GM21723 (cell line): ENCODE results near the gene JARID2.
A peak's percentile ranks its signal among the peaks of the same experiment; 100 is the strongest.

ENCODE experiments used
- ATAC-seq: cut with Tn5 transposase; IDR thresholded peaks from one replicate; pipeline ENCODE4 v1.9.1; 2021; ENCODE audit warnings: mild to moderate bottlenecking, moderate library complexity; ENCODE audit not compliant: unreplicated experiment

Gene JARID2

DNA sequence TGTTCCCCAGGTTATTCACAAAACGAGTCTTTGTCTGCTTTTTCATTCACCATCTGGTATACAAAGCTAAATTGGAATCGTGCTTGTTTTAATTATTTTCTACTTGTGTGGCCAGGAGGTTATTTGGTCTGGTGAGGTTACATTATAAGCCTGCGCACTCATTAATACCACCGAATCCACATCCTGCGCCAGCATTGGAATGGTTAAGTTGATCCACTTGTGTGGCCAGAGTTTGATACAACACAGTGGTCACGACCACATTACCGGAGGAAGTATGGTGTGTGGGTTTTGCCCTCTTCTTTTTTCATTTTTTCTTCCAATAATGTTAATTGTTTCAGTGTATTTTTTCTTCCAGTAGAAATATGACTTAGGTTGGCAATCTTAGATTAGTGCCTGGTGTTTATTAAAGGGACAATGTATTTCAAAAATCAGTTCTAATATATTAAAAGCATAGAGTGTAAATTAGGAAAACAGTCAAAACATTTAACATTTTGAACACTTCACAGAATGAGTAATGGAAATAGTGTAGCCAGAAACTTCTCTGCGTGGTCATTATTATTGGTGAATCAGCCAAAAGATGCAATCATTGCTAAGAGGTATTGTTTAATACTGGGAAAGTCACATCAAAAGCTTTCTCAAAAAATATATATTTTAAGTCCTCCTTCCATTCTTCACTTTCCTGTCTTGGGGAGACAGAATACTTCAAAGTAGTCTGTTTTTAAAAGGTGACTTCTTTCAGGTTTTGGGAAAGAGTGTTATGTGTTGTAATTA lies 84.5 kb downstream of the JARID2 start:
- no peak for ATAC-seq

DNA sequence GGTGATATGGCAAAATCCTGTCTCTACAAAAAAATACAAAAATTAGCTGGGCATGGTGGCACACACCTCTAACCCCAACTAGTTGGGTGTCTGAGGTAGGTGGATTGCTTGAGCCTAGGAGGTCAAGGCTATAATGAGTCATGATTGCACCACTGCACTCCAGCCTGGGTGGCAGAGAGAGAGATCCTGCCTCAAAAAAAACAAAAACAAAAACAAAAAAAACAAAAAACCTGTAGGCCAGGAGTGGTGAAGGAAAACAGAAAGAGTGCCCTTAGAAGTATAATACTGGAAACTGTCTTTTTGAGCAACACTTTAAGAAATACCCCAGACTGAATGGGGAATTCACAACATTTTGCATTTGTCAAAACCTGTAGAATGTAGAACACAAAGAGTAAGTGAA lies 85.3 kb downstream of the JARID2 start:
- no peak for ATAC-seq

DNA sequence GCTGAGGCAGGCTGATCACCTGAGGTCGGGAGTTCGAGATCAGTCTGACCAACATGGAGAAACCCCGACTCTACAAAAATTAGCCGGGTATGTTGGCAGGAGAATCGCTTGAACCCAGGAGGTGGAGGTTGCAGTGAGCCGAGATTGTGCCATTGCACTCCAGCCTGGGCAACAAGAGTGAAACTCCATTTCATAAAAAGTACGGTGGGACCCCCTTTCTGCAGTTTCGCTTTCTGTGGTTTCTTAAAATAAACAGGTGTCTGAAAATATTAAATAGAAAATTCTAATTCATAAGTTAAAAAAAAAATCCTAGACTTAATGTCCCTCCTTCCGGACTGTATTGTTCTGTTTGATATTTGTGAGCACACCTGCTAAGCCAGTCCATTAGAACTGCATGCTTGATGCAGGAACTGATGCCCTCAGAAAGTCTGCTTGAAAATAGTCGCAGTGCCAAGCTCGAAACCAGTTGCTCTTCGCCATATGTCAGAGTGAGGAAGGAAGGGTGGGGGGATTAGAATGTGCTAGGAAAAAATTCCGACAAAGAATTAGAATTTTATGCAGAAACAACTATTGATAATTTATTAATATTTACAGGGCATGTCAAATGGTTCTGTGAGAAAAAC lies 85.9 kb downstream of the JARID2 start:
- ATAC-seq = no peak

DNA sequence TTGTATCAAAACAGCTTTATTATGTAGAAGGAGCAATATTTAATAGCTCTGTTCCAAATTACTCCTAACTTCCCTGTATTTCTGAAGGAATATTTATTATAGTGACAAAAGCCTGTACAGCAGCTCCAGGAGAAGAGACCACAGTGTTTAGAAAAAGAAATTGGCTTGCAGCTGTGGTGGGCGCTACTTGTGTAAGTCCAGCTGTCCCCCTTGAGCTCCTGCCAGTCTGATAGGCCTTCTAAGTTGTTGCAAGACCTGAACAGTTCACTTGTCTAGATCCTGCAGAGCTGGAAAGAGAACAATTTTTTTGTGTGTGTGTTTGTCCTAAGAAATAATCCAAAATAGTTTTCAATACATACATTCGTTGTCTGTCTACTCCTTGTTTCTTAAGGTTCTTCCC lies 86.6 kb downstream of the JARID2 start:
- ATAC-seq = no peak

DNA sequence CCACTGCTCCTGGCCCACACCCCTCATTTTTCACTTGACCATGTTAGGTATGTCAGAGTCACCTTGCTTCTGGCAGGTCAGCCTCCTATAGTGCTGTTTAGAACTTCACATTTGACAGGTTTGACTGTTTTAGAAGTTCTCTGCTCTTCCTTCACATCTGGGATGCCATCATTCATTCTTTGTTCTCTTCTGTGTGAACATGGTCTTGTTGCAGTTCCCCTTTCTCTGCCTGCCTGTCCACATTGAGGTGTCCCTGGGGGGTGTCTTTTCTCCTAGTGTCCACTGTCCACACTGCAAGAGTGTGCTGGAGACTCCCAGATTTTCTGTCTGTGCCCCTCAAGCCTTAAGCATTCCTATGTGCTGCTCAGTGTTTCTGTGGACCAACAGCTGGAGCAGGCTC lies 89.5 kb downstream of the JARID2 start:
- no peak for ATAC-seq

DNA sequence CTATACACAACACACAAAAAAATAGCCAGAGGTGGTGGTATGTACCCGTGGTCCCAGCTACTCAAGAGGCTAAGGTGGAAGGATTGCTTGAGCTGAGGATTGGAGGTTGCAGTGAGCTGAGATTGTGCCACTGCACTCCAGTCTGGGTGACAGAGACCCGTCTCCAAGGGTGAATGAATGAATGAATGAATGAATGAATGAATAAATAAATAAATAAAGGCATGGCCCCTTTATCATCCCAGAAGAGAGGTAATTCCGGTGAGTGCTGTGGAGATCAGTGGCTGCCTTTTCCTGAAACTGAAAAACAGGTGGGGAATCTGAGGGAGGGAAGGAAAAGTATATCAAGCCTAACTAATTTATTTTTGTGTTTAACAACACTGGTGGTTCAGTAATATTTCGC lies 90.0 kb downstream of the JARID2 start:
- ATAC-seq = no peak

DNA sequence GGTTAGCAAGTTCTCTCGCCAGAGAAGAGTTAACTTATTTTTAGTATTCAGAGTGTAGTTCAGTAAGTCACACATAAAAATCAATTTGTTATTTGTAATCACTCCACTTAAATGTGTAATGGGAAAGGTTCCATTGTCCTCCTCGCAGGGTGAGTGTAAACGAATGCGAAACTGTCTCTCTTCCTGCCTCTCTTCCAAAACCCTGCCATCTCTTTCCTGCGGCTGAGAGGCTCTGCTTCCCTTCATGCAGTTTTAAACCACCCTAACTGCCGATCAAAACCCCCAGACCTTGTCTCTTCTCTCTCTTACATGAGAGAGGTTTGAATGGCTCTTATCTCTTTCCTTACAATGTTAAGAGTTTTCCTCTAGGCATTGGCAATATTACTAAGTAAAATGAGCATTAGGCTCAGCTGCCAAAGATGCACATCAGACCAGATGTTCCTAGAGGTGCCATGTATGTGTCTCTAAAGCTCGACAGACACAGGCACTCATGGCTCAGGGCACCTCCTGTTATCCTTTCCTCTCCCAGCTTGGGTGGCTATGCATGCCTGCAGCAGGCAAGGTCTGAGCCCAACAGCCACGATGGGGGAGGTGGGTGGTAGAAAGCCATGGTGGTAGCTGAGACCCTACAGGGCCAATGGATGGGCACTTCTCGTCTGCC lies 91.2 kb downstream of the JARID2 start:
- no peak for ATAC-seq

DNA sequence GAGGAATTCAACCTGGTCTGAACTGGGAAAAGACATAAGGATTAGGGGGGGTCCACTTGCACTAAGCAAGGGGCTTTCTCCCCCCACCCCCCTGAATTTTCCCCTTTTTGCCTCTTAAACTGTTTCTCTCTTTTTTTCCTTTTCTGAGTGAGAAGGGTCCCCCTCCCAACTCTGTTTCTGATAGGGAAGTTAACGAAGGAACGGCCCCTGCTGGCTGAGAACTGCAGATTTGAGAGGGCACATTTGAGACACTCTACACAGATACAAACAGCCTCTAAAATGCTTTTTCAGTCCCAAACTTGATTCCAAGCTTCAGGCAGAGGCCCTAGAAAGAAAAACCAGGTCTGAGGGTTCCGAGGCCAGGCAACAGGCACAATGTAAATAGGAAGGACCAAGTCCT lies 91.7 kb downstream of the JARID2 start:
- ATAC-seq = no peak

DNA sequence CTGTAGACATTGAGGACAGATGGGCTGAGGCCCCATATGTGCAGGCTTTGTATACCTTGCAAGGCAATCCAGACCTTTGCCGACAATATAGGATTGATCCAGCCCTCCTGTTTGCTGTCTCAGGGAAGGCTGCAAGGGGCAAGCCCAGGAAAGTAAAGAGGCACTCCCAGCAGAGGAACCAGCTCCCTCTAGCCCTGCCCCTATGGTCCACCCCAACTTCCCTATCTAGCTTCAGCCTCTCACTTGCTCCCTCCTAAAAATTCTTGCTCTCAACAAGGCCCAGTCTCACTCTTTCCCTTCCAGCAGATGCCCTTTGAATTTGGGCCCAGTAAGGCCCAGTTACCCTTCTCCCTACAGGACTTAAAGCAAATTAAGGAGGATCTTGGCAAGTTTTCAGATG lies 92.6 kb downstream of the JARID2 start:
- ATAC-seq = no peak

DNA sequence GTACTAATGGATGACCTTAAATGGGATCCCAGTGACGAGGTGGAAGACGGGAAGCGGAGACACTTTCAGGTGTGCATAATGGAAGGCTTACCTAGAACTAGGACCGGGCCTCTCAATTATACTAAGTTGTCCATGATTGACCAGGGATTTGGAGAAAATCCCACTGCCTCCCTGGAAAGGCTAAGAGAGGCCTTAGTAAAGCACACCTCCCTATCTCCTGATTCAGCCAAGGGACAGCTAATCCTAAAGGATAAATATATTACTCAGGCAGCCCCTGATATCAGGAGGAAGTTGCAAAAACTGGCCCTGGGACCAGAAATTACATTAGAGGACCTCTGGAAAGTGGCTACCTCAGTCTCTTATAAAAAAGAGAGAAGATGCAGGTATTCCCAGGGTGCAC lies 93.2 kb downstream of the JARID2 start:
- ATAC-seq = no peak

DNA sequence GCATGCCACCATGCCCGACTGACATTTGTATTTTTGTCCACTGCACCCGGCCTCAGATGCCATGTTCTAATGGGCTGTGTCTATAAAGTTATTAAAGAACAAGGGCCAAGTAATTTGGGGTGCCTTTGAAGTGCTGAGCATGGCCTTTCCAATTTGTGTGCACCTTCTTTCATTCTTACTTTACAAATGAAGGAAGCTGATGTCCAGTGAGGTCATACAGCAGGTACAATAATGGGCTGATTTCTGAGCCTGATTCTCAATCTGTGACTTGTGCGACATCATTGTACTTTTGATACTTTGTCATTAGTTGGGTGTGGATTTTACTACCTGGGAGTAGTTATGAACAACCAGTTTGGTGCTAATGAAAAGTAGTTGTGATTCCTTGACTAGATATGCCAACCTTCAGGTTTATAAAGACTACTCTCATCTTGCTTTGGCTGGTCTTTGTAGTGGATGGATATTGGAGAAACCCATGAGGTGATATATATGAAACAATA lies 94.3 kb downstream of the JARID2 start:
- ATAC-seq = no peak

DNA sequence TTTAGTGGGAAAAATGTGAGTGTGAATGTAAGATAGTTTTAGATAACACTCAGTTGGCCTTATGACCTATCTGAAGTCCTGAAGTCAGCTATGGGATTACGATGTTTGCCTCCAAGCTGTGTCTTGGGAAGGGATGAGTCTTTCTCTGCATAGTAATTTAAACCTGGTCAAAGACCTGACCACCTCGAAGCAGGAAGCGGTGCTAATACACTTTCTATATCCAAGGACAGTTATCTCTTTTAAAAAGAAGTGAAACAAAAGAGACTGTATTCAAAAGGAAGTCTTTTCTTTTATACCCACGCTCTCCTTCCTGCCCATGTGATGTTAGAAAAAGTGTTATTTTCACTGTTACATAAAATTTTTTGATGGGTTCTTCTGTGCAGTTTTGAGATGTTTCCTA lies 94.9 kb downstream of the JARID2 start:
- ATAC-seq = peak; percentile 62

DNA sequence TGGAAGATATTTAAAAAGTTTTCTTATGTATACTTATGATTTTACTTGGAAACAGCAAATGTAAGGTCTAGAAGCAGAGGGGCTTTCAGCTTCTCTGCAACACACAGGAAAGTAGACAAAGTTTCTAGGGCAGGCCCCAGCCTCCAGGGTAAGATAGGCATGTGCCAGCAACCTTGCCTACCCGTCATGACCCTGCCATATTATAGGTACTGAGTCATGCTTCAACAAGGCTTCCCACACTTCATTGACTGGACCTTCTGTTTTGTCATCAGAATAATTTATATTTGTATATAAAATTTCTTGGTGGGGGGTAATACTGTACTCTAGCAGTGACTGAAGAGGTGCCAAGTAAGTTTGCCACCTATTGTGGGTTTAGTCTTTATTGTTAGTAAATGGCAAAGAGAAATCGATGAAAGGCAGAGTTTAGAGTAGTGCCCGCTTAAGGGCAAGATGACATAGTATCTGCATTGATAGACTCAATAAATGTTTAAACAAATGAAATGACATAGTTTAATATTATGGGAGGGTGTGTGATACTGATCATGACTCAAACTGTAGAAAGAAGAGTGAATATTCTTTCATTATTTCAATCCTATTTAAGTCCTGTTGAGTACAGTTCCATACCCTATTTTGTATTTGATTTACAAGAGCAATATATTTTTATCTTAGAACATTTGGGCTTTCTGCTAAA lies 95.6 kb downstream of the JARID2 start:
- no peak for ATAC-seq

DNA sequence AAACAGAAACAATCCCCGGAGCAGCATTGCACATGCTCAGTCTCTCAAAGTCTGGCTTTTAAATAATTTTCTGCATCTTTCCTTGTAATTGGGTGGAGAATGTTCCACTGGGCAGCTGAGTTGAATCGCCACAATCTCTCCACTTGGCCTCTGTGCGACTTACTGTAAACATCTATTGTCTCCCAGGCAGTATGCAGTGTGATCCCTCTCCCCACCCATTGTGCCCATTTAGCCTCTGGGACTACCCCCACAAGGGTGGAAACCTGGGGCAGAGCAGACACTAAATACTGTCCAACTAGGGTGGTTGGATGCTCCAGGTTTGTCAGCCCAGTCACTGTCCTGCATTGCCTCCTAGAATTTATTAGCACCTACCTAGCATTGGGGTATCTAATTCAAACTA lies 96.2 kb downstream of the JARID2 start:
- ATAC-seq = no peak

DNA sequence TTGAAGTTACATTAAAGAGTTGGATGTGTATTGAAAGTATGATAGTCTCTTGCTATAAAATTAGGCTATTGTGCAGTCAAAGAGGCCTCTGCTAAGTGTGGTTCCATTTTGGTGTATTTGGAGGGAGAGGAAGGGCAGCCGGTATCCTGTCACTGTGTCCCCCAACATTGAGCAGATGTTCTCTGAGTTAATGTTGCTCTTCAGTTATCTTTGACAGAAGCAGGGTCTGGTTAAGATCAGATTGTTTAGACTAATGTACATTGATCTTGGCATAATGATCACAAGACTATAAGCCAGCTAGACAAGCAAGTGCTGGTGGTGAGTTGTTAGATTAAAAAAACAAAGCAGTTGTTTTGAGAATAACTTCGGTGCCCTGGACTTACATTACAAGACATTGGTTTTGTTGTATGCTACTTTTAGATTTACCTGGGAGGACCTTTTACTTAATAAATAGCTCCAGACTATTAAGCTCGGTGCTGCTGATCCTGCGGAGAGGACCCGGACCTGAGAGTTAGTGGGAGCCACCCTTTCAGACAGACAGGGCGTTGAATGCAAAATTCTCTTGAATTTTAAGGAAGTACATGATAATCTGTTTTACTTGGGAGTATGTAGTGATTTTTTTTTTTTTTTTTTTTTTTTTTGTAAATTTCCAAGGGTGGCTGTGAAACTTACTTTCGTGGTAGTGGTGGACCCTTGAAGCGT lies 97.8 kb downstream of the JARID2 start:
- ATAC-seq = no peak

DNA sequence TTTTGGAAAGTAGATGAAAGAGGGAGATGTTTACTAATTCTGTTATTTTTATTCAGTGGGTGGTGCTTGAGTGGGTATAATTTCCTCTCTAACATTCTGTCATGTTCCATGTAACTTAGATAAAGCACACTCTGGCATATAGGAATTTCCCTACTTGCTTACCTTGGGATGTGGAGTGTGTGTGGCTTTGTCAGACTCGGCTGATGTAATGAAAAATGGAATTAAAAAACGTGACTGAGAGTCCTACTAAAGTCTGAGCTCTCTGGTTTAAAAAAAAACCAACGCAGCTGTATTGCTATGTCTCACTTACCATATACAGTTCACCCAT lies 98.3 kb downstream of the JARID2 start:
- ATAC-seq = no peak

DNA sequence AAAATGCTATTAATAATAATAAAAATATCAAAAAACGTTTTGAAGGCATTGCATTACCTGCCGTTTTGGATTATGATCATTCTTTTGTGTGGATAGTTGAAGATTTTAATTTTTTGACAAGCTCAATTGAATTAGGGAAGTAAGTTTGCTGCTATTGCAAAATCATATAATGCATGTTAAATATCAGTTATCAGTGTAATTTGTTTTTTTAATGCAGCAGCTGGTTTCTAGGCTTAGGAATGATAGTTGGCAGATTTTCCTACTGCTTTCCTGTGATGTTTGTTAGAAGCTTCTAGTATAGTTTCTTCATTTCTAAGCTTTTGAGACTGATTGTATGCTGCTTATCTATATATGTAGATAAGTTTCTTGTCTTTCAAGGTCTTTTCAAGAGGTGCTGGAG lies 99.0 kb downstream of the JARID2 start:
- no peak for ATAC-seq

DNA sequence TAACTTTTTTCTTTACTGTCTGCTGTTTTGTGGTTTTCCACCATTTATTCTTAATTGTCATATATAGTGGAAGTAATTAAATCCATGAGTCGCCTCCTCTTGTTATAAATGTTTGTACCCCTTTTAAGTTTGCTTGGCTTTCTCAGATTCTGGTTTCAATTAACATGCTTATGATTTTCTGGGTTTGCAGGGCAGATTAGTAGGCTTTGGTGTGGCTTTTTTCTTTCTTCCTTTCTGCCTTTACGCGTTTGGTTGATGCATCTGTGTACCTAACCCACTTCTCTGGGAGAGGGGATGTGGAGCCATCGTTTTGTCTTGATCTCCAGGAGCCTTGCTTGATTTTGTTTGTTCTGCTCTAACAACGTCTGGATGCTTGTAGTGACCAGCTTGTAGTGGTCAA lies 100.4 kb downstream of the JARID2 start:
- ATAC-seq = no peak

DNA sequence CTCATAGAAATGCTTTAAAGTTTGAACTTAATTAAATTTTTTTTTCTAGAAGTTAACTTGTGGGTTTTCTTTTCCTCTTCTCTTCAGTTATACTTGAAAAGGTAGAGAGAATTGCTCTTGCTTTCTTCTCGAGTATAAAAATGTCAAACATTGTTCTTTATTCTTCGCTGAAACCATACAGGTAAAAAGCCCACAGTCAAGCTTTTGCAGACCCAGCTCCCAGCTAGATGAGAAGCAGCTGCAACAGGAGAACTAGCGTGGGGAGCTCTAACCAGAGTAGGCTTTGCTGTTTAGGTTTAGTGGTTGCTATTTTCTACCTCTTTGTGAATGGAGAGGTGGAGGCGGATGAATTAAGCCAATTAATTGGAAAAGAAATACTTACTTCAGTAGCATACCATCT lies 102.7 kb downstream of the JARID2 start:
- ATAC-seq = no peak

DNA sequence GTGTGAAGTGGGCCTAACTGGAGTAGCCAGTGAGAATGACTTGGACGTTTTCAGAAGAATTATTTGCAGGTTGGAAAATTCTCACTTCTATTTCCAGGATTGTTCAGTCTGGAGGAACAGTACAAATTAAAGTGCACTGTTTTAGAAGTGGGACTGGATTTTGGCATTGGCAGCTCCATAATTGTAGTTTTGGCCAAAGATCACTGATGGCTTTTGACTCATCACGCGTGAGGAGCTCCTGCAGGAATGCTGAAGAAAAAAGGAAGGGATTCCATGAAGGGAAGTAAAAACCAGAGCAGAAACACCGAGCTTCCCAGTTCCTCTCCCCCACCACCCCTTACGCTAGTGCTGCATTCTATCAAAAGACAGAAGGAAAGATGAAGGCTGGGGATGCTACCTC lies 103.5 kb downstream of the JARID2 start:
- no peak for ATAC-seq
